K562 (cell line): Measurements from ENCODE around the gene CR2. TPM values are rescaled to one million over a fixed set of nuclear protein-coding genes. Genes with fewer than 3 reads are reported as not detected.

ENCODE experiments used
- AFF1 ChIP-seq, 2 experiments: fragments of 450-650 bp; IDR thresholded peaks; 2 replicates each; pipeline ENCODE4 v1.6.1; 2018; ENCODE audit warnings: mild to moderate bottlenecking in 2 of 2, low read depth in 1 of 2; ENCODE audit not compliant: partially characterized antibody in 2 of 2
- BACH1 ChIP-seq: fragments of 200-800 bp; sonication (Bioruptor generic); IDR thresholded peaks from 2 replicates; pipeline ENCODE4 v1.6.1; 2016; ENCODE audit warnings: missing genetic modification characterization, missing compliant biosample characterization
- CBX5 ChIP-seq: IDR thresholded peaks from 2 replicates; pipeline ENCODE4 v1.6.1; 2014; ENCODE audit warnings: low read depth, borderline replicate concordance
- GMEB1 ChIP-seq: fragments of 250-450 bp; sonication (Bioruptor Pico); IDR thresholded peaks from 2 replicates; pipeline ENCODE4 v1.4.0; 2020; ENCODE audit warnings: mild to moderate bottlenecking
- HLTF ChIP-seq: fragments of 450-650 bp; IDR thresholded peaks from 2 replicates; pipeline ENCODE4 v1.6.1; 2016
- MAFG ChIP-seq: fragments of 450-650 bp; conservative IDR thresholded peaks from 2 replicates; pipeline ENCODE4 v1.6.1; 2016; ENCODE audit warnings: missing genetic modification characterization, missing compliant biosample characterization
- MITF ChIP-seq: IDR thresholded peaks from 2 replicates; pipeline ENCODE4 v1.6.1; 2014; ENCODE audit warnings: antibody characterized with exemption
- NCOA4 ChIP-seq: fragments of 450-650 bp; IDR thresholded peaks from 2 replicates; pipeline ENCODE4 v1.6.1; 2018; ENCODE audit warnings: mild to moderate bottlenecking; ENCODE audit not compliant: partially characterized antibody
- RNF2 ChIP-seq: sonication (generic); IDR thresholded peaks from 2 replicates; pipeline ENCODE4 v1.6.1; 2016
- SMC3 ChIP-seq: conservative IDR thresholded peaks from 2 replicates; pipeline ENCODE4 v1.6.1; 2011; ENCODE audit warnings: low read depth, low read length, improper control_type of control experiment; ENCODE audit not compliant: insufficient read depth
- SNAPC5 ChIP-seq: fragments of 250-450 bp; sonication (Bioruptor Pico); IDR thresholded peaks from 2 replicates; pipeline ENCODE4 v1.8.0; 2021; ENCODE audit warnings: moderate library complexity, mild to moderate bottlenecking, inconsistent platforms
- TBP ChIP-seq: optimal IDR thresholded peaks from 2 replicates; pipeline ENCODE3; 2011; ENCODE audit warnings: low read depth, low read length, improper control_type of control experiment
- TFE3 ChIP-seq: fragments of 450-650 bp; formaldehyde crosslinking; IDR thresholded peaks from 2 replicates; pipeline ENCODE4 v1.4.0; 2020; ENCODE audit warnings: mild to moderate bottlenecking, mixed read lengths
- U2AF1 ChIP-seq: fragments of 200-400 bp; formaldehyde crosslinking; optimal IDR thresholded peaks from 2 replicates; pipeline ENCODE3; 2017; ENCODE audit warnings: mild to moderate bottlenecking, low read depth, low read length, moderate library complexity
- ZBTB2 ChIP-seq: fragments of 450-650 bp; IDR thresholded peaks from 2 replicates; pipeline ENCODE4 v1.6.1; 2016; ENCODE audit warnings: antibody characterized with exemption
- ZNF165 ChIP-seq: fragments of 250-450 bp; sonication (Bioruptor Pico); IDR thresholded peaks from 2 replicates; pipeline ENCODE4 v1.4.0; 2020; ENCODE audit warnings: borderline replicate concordance
- ZNF512 ChIP-seq: IDR thresholded peaks from 2 replicates; pipeline ENCODE4 v1.6.1; 2016; ENCODE audit warnings: missing genetic modification characterization, missing compliant biosample characterization
- polyA plus RNA-seq, 8 experiments: library from polyadenylated mRNA; depleted of rRNA in 4 of 8; stranded (reverse) in 5 of 8; unstranded in 3 of 8; fragments of >200 nt; fragmentation: Nextera tagmentation in 2 of 8; fragmentation: Illumina TruSeq in 1 of 8; extraction: Ambion mirVana in 2 of 8; extraction: Trizol in 1 of 8; gene quantifications; 2 replicates each; pipeline versions ENCODE4 v1.2.1 to v1.2.3, GENCODE V29; 2011 to 2014; ENCODE audit warnings: inconsistent platforms in 1 of 8, missing spikeins in 1 of 8
- total RNA-seq, 7 experiments: library from RNA; depleted of rRNA in 6 of 7; stranded (reverse); fragments of >200 nt in 6 of 7; fragmentation: Illumina TruSeq in 2 of 7; extraction: Trizol in 2 of 7; gene quantifications; 2 replicates each; pipeline versions ENCODE4 v1.2.1 to v1.2.3, GENCODE V29; 2011 to 2021; ENCODE audit warnings: low replicate concordance in 1 of 7

Gene CR2
- total and polyA plus RNA-seq, 9 of the 15 experiments (the other 6 are each of a cell fraction or from before 2014, with no cell fraction given) = 0.07 to 0.67 (median 0.37) TPM

- TF ChIP-seq AFF1 (IDR thresholded peaks at IDR 0.05; ENCODE audit: low read depth in 1 of 2, partially characterized antibody in 2 of 2) (no peak), SNAPC5 (CRISPR knock-in tag) (no peak), GMEB1 (CRISPR knock-in tag) (no peak), NCOA4 (no peak), BACH1 (tag) (no peak), MAFG (tag) (no peak), TBP (no peak), HLTF (peak; percentile 84), MITF (no peak), RNF2 (no peak), ZNF512 (tag) (no peak), U2AF1 (no peak), ZNF165 (CRISPR knock-in tag) (no peak), TFE3 (CRISPR knock-in tag) (no peak), SMC3 (no peak), CBX5 (0 out of 2 replicates have a peak, but pooled peaks have one; percentile 35), ZBTB2 (no peak)
Observed at GRCh38 chr1:207420109-207420508, 34.0 kb upstream of the CR2 start (continued).
